ENCODE results near the gene SNX7.

SNX7 gene

GRCh38 chr1:98763488-98764150 lies 102.1 kb downstream of the SNX7 start:
- no peak for DNase-seq (ENCODE audit: insufficient read length, low spot score)
- FAIRE-seq: no peak

- FAIRE-seq (no peak), DNase-seq (ENCODE audit: insufficient read length, low spot score) (no peak)
These were observed 103.0 kb downstream of the SNX7 start for GRCh38 chr1:98764485-98764884.

DNA sequence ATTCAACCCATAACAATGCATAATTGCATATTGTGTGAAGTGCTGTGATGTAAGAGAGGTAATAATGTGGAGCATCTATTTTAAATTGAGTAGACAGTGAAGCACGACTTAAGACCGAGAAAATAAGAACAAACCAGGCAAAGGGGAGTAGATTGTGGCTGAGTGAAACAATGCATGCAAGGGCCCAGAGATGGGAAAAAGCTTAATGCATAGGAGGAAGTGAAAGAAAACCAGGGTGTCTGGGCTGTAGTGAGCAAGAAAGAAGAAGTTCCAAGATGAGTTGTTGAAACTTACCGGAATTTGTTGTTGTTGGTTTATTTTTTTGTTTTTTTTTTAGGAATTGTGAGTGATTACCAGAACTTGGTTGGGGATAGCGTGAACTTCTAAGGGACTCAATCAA lies 104.7 kb downstream of the SNX7 start:
- DNase-seq (ENCODE audit: insufficient read length, low spot score) (no peak), FAIRE-seq (no peak)

GRCh38 chr1:98769162-98769561 lies 107.6 kb downstream of the SNX7 start:
- DNase-seq (ENCODE audit: insufficient read length, low spot score) (no peak), FAIRE-seq (no peak)

- no peak for FAIRE-seq
These were observed 120.4 kb downstream of the SNX7 start for GRCh38 chr1:98781906-98782305.

GRCh38 chr1:98783821-98784220 lies 122.3 kb downstream of the SNX7 start:
- FAIRE-seq: no peak
- no peak for DNase-seq (ENCODE audit: insufficient read length, low spot score)

More at GRCh38 chr1:98781906-98782305, 120.4 kb downstream of the SNX7 start:
- no peak for DNase-seq (ENCODE audit: insufficient read length, low spot score)

DNA sequence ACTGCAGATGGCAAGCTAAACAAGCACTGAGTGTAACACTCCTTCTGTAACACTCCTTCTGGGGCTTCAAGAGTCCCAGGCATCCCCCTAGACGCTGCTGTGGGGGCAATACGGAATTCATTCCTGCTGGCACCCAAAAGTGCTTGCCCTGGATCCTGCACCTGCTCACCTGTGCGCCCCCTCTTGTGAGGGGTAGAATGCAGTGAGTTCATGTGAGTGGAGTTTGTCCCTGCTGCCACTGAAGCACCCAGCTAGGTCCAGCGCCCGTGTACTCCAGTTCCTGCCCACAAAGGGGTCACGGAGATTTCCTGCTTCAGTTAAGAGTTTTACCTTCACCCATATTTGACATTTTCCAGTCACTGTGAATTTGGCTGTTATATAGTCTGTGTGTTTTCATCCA lies 130.0 kb downstream of the SNX7 start:
- FAIRE-seq: no peak

DNA sequence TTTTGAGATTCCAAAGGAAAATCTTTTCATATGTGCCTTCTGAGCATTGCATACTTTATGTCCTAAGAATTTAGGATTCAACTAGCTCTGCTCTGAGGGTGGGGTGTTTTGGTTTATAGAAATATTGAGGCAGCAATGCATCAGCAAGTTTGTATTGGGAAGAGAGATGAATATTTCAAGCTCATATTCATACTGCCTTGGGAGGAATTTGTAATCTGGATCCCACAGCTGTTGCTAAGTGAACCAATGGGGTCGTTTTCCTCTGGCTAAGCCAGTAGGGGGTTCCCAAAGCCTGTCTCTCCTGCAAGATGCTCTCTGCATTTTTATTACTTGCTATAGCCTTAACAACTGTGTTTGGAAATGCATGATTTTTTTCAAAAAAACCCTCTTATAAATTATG lies 130.6 kb downstream of the SNX7 start:
- no peak for FAIRE-seq
- no peak for DNase-seq (ENCODE audit: insufficient read length, low spot score)

More for the DNA sequence above, 130.0 kb downstream of the SNX7 start:
- DNase-seq (ENCODE audit: insufficient read length, low spot score): no peak

GRCh38 chr1:98793136-98793535 lies 131.6 kb downstream of the SNX7 start:
- FAIRE-seq: no peak

DNA sequence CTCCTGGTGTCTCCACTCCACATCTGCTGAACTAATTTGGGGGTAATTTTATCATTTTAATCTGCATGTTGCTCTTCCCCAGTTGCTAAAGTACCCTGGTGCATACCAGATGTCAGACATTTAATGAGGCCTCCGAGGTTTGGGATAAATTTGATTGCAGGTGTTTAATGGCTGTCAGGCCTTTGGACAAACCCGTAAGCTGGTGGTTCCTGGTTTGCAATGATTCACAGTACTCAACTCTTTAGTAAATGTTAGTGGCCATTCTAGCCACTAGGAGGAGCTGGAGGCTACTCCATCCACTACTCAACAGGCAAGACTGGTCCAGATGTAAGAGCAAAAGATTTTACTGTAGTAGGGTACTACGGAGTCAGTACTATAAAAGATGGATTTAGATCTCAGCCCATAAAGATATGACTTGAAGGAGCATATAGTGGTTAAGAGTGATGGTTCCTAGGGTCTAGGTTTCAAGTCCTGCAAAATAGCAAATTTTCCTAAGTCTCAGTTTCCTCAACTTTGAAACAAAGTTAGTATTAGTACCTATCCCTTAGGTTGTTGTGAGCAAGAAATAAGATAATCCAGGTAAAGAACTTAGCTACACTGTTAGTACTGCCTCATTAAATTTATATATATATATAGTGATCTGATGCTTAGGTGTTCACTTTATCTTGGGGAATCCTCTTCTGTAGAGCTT lies 132.8 kb downstream of the SNX7 start:
- DNase-seq (ENCODE audit: insufficient read length, low spot score) (peak; percentile 29), FAIRE-seq (peak; percentile 78)

More at GRCh38 chr1:98793136-98793535, 131.6 kb downstream of the SNX7 start:
- no peak for DNase-seq (ENCODE audit: insufficient read length, low spot score)

GRCh38 chr1:98796049-98796448 lies 134.5 kb downstream of the SNX7 start:
- FAIRE-seq (no peak), DNase-seq (ENCODE audit: insufficient read length, low spot score) (no peak)

- FAIRE-seq (no peak), DNase-seq (ENCODE audit: insufficient read length, low spot score) (no peak)
These were observed 136.0 kb downstream of the SNX7 start for GRCh38 chr1:98797506-98797905.
